NCI-H510A treated with DMSO at 0.1 percent for 48 hours (cell line): Measurements from ENCODE around the gene WDFY1.

Source experiments
- DNase-seq: peaks from one replicate; lab custom pipeline; 2025; lab: John Stamatoyannopoulos, UW

Gene WDFY1

DNA sequence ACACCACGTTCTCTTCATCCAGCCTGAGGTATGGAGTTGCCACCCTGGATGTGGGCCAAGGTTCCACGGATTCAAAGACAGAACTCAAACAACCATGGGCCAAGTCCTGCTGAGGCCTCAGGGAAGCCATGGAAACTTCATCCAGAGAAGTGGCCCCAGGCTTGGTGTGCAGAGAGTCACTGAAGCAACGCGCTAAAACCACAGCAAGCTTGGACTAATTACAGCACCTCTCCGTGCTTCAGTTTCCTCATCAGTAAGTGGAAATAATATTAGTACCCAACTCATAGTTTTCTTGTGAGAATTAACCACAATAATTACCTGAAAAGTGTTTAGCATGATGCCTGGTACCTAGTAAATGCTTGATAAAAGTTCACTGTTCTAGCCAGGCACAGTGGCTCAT lies 88.6 kb downstream of the WDFY1 start:
- DNase-seq = no peak

GRCh38 chr2:223856021-223856420 lies 89.1 kb downstream of the WDFY1 start:
- DNase-seq = no peak

- DNase-seq = no peak
These were observed 89.7 kb downstream of the WDFY1 start for GRCh38 chr2:223855426-223855825.

DNA sequence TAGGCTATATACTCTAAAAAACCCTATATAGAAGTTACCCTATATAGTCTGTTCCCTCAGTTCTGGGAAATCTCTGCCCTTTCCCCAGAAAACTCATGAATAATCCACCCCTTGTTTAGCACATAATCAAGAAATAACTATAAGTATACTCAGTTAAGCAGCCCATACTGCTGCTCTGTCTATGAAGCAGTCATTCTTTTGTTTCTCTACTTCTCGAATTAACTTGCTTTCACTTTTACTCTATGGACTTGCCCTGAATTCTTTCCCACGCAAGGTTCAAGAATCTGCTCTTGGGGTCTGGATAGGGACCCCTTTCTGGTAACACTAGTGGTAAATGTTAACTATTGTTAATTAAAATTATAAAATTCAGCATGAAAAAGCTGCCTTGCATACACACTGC lies 90.4 kb downstream of the WDFY1 start:
- no peak for DNase-seq

DNA sequence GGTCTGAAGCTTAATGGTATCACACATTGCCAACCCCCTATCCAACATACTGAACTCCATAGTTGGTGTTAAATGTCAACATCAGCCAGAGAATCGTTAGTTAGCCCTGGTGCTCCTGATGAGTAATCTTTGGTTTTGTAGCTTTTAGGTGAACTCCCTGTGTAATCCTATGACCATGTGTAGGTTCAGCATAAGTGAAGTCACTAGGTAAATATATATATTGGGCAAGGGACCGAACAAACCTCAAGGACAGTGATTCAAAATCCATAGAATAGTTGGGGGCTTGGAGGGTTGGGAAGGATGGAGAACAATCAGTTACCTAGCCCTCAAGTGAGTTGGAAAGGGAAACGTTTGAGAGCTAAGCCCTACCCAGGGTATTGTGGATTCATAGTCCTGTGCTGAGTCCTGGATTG lies 91.7 kb downstream of the WDFY1 start:
- DNase-seq = no peak

DNA sequence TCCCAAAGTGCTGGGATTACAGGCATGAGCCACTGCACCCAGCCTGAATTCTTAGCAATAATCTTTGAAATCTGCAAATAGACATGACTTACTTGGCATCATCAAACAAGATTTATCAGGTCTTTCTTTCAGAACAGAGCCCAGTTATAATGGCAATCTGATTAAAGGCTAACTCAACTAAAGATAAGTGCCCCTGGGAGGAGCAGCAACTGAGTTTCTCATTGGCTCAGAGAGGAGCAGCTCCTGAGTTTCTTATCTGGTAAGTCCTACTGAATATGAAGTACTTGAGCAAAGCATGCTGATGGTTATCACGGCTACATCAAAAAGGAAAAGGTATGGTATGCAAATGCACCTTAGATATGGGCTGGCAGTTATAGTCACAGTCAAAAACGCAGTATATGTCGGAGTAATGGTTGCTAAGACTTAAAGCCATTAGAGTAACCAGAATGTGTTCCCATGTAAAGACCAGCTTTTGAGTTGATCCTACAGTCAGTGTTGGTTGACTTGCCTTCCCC lies 92.8 kb downstream of the WDFY1 start:
- no peak for DNase-seq

GRCh38 chr2:223847410-223847809 lies 97.7 kb downstream of the WDFY1 start:
- no peak for DNase-seq

GRCh38 chr2:223846515-223846914 lies 98.6 kb downstream of the WDFY1 start:
- DNase-seq = no peak

DNA sequence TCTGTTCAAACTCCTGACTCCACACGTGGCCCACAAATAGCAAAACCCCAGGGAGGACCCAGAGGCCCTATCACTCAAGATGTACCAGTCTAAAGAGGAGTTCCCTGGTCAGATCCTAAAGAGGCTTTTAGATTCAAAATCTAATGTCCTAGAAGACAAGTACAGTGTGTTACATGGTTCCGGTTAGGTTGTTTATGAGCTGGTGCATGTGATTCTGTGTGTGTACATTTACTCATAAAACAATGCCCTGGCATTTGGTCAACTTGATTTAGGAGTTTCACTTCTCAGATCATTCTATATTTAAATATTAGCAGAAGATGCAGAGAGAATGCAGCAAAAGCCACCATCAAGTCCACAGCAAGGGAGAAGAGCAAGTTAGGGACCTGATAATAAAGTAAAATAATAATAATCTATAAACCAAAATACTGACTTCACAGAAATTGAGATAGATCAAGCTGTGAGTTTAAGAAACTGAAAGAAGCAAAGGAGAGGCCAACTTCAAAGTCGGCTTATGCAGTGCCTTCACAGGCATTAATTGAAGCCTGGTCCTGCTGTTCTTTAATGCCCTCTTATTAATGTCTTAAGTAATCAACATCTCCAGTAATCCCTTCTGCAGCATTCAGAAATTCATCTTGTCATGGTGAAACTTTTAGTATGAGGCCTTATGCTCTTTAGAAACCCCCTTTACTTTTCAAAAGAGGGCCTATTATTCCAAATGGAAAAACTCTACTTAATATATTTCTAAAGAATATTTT lies 103.5 kb downstream of the WDFY1 start:
- no peak for DNase-seq

DNA sequence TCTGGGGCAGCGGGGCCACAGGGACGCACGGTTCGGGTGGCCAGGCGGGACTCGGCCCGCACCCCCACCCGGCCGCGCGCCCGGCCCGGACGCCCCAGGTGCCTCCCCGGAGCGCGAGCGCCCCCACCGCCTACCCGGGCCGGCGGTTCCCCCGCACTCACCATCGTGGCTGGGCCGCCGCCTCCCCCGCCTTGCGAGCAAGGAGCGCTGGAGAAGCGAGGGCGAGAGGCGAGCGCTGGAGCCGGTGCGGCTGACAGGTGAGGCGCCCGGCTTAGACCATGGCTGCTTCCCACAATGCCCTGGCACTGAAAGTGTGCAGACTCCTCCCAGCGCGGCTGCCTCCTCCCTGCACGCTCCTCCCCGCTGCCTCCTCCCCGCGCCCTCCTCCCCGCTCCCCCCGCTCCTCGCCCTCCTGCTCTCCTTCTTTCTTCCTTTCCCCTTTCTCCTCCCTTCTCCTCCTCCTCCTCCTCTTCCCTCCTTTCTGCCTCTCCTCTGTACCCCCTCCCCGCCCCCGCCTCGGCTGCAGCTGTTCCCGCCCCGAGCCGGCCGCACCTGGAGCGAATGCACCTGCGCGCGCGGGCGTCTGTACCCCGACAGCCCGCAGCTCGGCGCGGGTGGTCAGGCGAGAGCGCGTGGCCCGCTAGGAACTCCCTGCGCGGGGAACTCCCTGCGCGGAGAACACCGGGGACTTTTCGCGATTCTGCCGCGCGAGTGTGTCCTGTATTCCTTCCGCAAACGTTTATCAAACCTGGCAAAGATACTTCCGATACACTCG lies 107.7 kb downstream of the WDFY1 start, which contains the start of gene AP1S3:
TSS of gene AP1S3 (minus strand) at position 296 of the 775 bp plus-strand sequence. CDS start at position 164, 132 bp downstream.
- DNase-seq = peak; percentile 92

DNA sequence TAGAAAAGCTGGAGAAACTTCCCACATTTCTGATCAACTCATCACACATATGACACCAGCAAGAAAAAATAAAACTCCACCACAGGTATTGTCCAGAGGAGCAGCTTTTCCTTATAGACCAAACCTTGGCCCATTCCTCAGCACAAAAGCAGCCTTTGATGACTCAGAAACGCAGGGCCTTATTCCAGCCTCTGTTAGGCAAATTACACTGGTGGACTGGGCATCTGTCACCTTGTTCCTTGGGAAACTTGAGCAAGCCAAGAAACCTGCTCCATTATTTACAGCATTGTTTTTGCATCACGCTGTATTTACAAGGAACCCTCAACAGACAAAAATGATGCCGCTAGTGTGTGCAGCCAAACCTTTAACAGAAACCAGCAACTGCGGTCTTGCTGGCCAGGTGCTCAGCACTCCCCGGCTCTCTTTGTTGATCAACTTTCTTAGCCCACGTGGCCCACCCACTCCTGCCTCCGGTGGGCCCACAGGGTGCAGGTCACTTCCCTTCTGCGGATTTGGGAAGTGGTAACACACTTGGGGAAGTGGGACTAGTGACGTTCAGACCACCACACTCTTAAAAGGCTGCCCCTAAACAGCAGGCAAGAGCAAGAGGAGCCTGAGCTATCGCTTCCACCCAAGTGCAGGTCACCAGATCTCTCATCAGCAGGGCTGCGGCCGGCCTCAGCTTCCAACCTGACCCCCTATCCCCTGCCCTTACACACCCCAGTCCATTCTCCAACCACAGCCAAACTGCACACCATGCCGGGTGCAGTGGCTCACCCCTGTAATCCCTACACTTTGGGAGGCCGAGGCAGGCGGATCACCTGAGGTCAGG lies 109.2 kb downstream of the WDFY1 start:
- DNase-seq = no peak

DNA sequence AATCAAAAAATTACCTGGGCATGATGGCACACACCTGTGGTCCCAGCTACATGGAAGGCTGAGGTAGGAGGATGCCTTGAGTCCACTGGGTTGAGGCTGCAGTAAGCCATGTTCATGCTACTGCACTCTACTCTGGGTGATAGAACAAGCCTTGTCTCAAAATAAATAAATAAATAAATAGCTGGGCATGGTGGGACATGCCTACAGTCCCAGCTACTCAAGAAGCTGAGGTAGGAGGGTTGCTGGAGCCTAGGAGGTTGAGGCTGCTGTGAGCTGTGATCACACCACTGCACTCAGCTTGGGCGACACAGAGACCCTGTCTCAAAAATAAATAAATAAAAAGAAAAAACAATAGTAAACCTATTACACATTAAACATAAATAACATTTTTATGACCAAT lies 110.7 kb downstream of the WDFY1 start:
- DNase-seq = no peak

DNA sequence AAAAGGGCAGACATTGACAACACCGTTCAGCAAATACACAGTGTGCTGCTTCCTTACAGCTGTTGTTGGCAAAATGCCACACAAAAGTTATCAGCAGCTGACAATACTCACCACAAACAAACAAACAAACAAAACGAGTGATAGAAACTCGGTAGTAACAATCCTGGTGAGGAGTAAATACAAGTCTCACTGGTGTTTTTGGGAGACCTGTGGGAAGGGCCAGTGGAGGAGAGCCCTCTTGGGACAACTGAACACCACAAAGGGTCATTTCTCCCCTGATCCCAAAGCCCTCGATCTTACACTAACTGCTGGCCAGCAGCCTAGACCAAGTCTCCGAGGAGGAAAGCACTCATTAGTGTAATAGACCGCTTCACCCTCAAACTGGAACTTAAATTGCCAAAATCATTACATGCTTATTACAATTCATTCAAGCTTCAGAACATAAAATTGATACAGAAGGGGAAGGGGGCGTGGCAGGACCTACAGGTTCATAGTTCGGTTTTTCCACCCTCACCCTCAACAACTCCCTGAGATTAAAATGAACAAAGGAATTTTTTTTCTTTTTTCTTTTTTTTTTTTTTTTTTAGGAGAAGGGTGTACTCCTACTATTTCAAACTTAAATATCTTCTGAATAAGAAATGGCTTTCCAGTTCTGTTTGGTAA lies 112.8 kb downstream of the WDFY1 start:
- DNase-seq = no peak

GRCh38 chr2:223829128-223829527 lies 116.0 kb downstream of the WDFY1 start:
- DNase-seq = no peak

- DNase-seq = no peak
These were observed 116.8 kb downstream of the WDFY1 start for GRCh38 chr2:223828314-223828713.

GRCh38 chr2:223826995-223827394 lies 118.1 kb downstream of the WDFY1 start:
- DNase-seq = no peak
